ENCODE measurements around the gene DNAJC6. TPM values are rescaled to one million over a fixed set of nuclear protein-coding genes. Genes with fewer than 3 reads are reported as not detected.

The DNAJC6 gene
- polyA plus RNA-seq, 2 of the 4 experiments (the other 2 are of a cell fraction), result 3.0 to 5.0 TPM

GRCh38 chr1:65457868-65458267 is 148.5 kb downstream of the DNAJC6 start:
- no peak for FAIRE-seq

GRCh38 chr1:65458730-65459396 is 149.5 kb downstream of the DNAJC6 start:
- FAIRE-seq (no peak), ATAC-seq (peak in 1 of 2 experiments; percentile 13; a peak in 1 of 6 replicates), DNase-seq (ENCODE audit: low read depth in 1 of 2, low spot score in 1 of 2) (no peak)
- 74% methylated on average over 2 of the region's 2 CpGs for WGBS (ENCODE audit: missing lambda C conversion rate)
- H3K27ac ChIP-seq, result 0 out of 6 replicates have a peak overlapping the region, but pooled peaks of 1 of the 2 experiments have one; percentile 24
- H3K4me3 ChIP-seq, result no peak overlapping the region
- peaks cover 5% of the 10 kb centered on the region; the same call in 1 of the 3 replicates for H3K4me1 ChIP-seq
- H3K9me3 ChIP-seq, result no peaks in the 10 kb centered on the region
- no peak overlapping the region for H3K4me2 ChIP-seq
- ChIA-PET POLR2A (interaction anchor here (1.0 kb wide), 1 partner anchor 244 kb away, joined by 3 read pairs; no protein-coding TSS in a partner anchor), CTCF (interaction anchor here (0.6 to 2.4 kb wide), 10 partner anchors 10 to 228 kb away, joined by 3 to 6 read pairs (median 4); no protein-coding TSS in a partner anchor)
- TF ChIP-seq MAFK (IDR thresholded peaks at IDR 0.05; ENCODE audit: partially characterized antibody) (no peak), RNF2 (IDR thresholded peaks at IDR 0.05; ENCODE audit: borderline replicate concordance, low read depth) (no peak), CEBPB (IDR thresholded peaks at IDR 0.05) (no peak), NPAS2 (CRISPR knock-in tag; IDR thresholded peaks at IDR 0.05; ENCODE audit: borderline replicate concordance) (no peak)

More at GRCh38 chr1:65457868-65458267, 148.5 kb downstream of the DNAJC6 start:
- peaks cover 5% of the 10 kb centered on the region; the same call in 1 of the 3 replicates for H3K4me1 ChIP-seq
- no peak overlapping the region for H3K4me2 ChIP-seq
- no peak overlapping the region for H3K4me3 ChIP-seq
- no peak for TF ChIP-seq CBX8 (IDR thresholded peaks at IDR 0.05)
- TF ChIP-seq HDAC2 (IDR thresholded peaks at IDR 0.05), result no peak
- no peak for TF ChIP-seq RCOR1 (IDR thresholded peaks at IDR 0.05; ENCODE audit: low read depth, low read length)
- TF ChIP-seq NFE2L2 (conservative IDR thresholded peaks at IDR 0.05; ENCODE audit: low read length), result no peak
- no peak for TF ChIP-seq HMGXB4 (CRISPR knock-in tag; IDR thresholded peaks at IDR 0.05; ENCODE audit: borderline replicate concordance)
- no peak for TF ChIP-seq CEBPB (IDR thresholded peaks at IDR 0.05)
- no peak for TF ChIP-seq KDM5A (IDR thresholded peaks at IDR 0.05)
- no peak for TF ChIP-seq JUN (IDR thresholded peaks at IDR 0.05)
- TF ChIP-seq HEYL (CRISPR knock-in tag; IDR thresholded peaks at IDR 0.05), result no peak
- no peak for TF ChIP-seq EP300 (IDR thresholded peaks at IDR 0.05)
- no peak for TF ChIP-seq MAFK (IDR thresholded peaks at IDR 0.05; ENCODE audit: partially characterized antibody)
- TF ChIP-seq MAX (IDR thresholded peaks at IDR 0.05), result no peak
- TF ChIP-seq POLR2A (IDR thresholded peaks at IDR 0.05; ENCODE audit: low read length), result no peak
- no peak for TF ChIP-seq ELK1 (IDR thresholded peaks at IDR 0.05; ENCODE audit: low read depth, low read length)
- TF ChIP-seq RNF2 (IDR thresholded peaks at IDR 0.05; ENCODE audit: borderline replicate concordance, low read depth), result no peak
- TF ChIP-seq ZFP36 (IDR thresholded peaks at IDR 0.05; ENCODE audit: borderline replicate concordance, partially characterized antibody), result no peak
- TF ChIP-seq FOXS1 (CRISPR knock-in tag; IDR thresholded peaks at IDR 0.05), result no peak
- no peaks in the 10 kb centered on the region for H3K9me3 ChIP-seq
- DNase-seq (ENCODE audit: low read depth in 1 of 2, low spot score in 1 of 2) (no peak), ATAC-seq (no peak)
- CTCF ChIA-PET, result interaction anchor here (0.6 kb wide), 1 partner anchor 211 kb away, joined by 3 read pairs; no protein-coding TSS in a partner anchor
- H3K27ac ChIP-seq, result no peak overlapping the region
- POLR2A ChIA-PET, result no interaction called here

GRCh38 chr1:65459397-65459768 is 150.0 kb downstream of the DNAJC6 start:
- FAIRE-seq (no peak), ATAC-seq (peak; percentile 59 to 72; a peak in 5 of 6 replicates)
- TF ChIP-seq RFX5 (IDR thresholded peaks at IDR 0.05), result no peak
- peak; percentile 41 for TF ChIP-seq CTCF (IDR thresholded peaks at IDR 0.05)
- TF ChIP-seq RCOR1 (IDR thresholded peaks at IDR 0.05; ENCODE audit: low read depth, low read length), result no peak
- TF ChIP-seq RAD21 (conservative IDR thresholded peaks at IDR 0.05 in 1 of 2, IDR thresholded peaks at IDR 0.05 in 1 of 2), result peak; percentile 16 to 64; a peak in 3 of 5 replicates
- peak; percentile 29; the same call in 2 of the 3 replicates for TF ChIP-seq SMC3 (IDR thresholded peaks at IDR 0.05)
- TF ChIP-seq KDM5A (IDR thresholded peaks at IDR 0.05), result no peak

More at GRCh38 chr1:65459397-65459768, 150.0 kb downstream of the DNAJC6 start:
- Histone ChIP-seq H3K4me3 (no peak overlapping the region), H3K9me3 (no peaks in the 10 kb centered on the region), H3K4me1 (peaks cover 5% of the 10 kb centered on the region; the same call in 1 of the 3 replicates), H3K4me2 (no peak overlapping the region), H3K27ac (0 out of 6 replicates have a peak overlapping the region, but pooled peaks of 1 of the 2 experiments have one; percentile 24)
- 68% methylated on average over 1 of the region's 1 CpG for WGBS (ENCODE audit: missing lambda C conversion rate)
- CTCF ChIA-PET, result interaction anchor here (1.0 to 2.4 kb wide), 9 partner anchors 9 to 228 kb away, joined by 3 to 6 read pairs (median 4); no protein-coding TSS in a partner anchor
- POLR2A ChIA-PET, result interaction anchor here (1.0 kb wide), 1 partner anchor 244 kb away, joined by 3 read pairs; no protein-coding TSS in a partner anchor
- DNase-seq (ENCODE audit: low read depth in 1 of 2, low spot score in 1 of 2), result peak in 1 of 2 experiments; percentile 34

Measured in A549 (cell line).